NT2/D1 (cell line): Measurements from ENCODE around the gene SEC23IP.
A peak's percentile ranks its signal among the peaks of the same experiment; 100 is the strongest.
"Not testable (repeated sequence)": the region's sequence is repeated elsewhere in the genome, so short reads cannot be mapped to it uniquely, and the experiment has no call there.

ENCODE experiments used
- DNase-seq: peaks from one replicate; pipeline ENCODE4 v3.0.0-alpha.2; 2011; ENCODE audit warnings: low read depth, low spot score
- H3K27me3 ChIP-seq: 2 replicates; pipeline ENCODE4 v1.6.0; 2011; ENCODE audit warnings: mild to moderate bottlenecking; ENCODE audit not compliant: insufficient read length, insufficient read depth
- H3K36me3 ChIP-seq: 2 replicates; pipeline ENCODE4 v1.6.1; 2011; ENCODE audit warnings: mild to moderate bottlenecking, low read length, mixed read lengths; ENCODE audit not compliant: insufficient read depth, insufficient read length
- H3K4me1 ChIP-seq: 2 replicates; pipeline ENCODE4 v1.5.1; 2011; ENCODE audit not compliant: insufficient read depth, insufficient read length
- H3K4me3 ChIP-seq: 2 replicates; pipeline ENCODE4 v1.5.1; 2011; ENCODE audit warnings: low read depth; ENCODE audit not compliant: insufficient read length
- H3K9ac ChIP-seq: 2 replicates; pipeline ENCODE4 v1.6.0; 2011; ENCODE audit warnings: low read depth; ENCODE audit not compliant: insufficient read length
- H3K9me3 ChIP-seq: 2 replicates; pipeline ENCODE4 v1.5.1; 2011; ENCODE audit warnings: mild to moderate bottlenecking, low read length; ENCODE audit not compliant: insufficient read depth
- SUZ12 ChIP-seq: IDR thresholded peaks from 2 replicates; pipeline ENCODE4 v1.6.1; 2011; ENCODE audit not compliant: insufficient read length, insufficient read depth; ENCODE audit errors: extremely low read depth
- YY1 ChIP-seq: IDR thresholded peaks from 2 replicates; pipeline ENCODE4 v1.6.1; 2011; ENCODE audit not compliant: insufficient read length, insufficient read depth
- ZNF274 ChIP-seq: IDR thresholded peaks from 2 replicates; pipeline ENCODE4 v1.6.1; 2011; ENCODE audit warnings: mild to moderate bottlenecking, low read depth, low read length

The SEC23IP gene

GRCh38 chr10:119893074-119893473 lies 544 bp downstream of the SEC23IP start:
- H3K4me1 ChIP-seq = no peaks in the 10 kb centered on the region
- peaks cover 8% of the 10 kb centered on the region; the same call in 1 of the 2 replicates for H3K9me3 ChIP-seq
- no peaks in the 10 kb centered on the region for H3K27me3 ChIP-seq
- DNase-seq = no peak
- H3K9ac ChIP-seq = peak overlapping the region; percentile 98
- peaks cover 22% of the 10 kb centered on the region for H3K36me3 ChIP-seq
- peak overlapping the region; percentile 81 for H3K4me3 ChIP-seq
- TF ChIP-seq SUZ12 = no peak
- no peak for TF ChIP-seq ZNF274
- no peak for TF ChIP-seq YY1

- TF ChIP-seq SUZ12 (no peak), YY1 (no peak), ZNF274 (no peak)
- Histone ChIP-seq H3K9ac (peak overlapping the region; percentile 44), H3K36me3 (peaks cover 29% of the 10 kb centered on the region), H3K9me3 (peaks cover 8% of the 10 kb centered on the region; the same call in 1 of the 2 replicates), H3K4me3 (peak overlapping the region; percentile 17), H3K4me1 (no peaks in the 10 kb centered on the region), H3K27me3 (no peaks in the 10 kb centered on the region)
- no peak for DNase-seq
These were observed 1.4 kb downstream of the SEC23IP start for GRCh38 chr10:119893845-119894427.

- TF ChIP-seq YY1 (no peak), SUZ12 (no peak), ZNF274 (no peak)
- no peak for DNase-seq
- Histone ChIP-seq H3K4me3 (no peak overlapping the region), H3K4me1 (no peaks in the 10 kb centered on the region), H3K27me3 (no peaks in the 10 kb centered on the region), H3K9ac (no peak overlapping the region), H3K9me3 (no peaks in the 10 kb centered on the region), H3K36me3 (peaks cover 39% of the 10 kb centered on the region)
These were observed 3.6 kb downstream of the SEC23IP start for GRCh38 chr10:119896061-119896655.

GRCh38 chr10:119896937-119897770 lies 4.6 kb downstream of the SEC23IP start:
- no peaks in the 10 kb centered on the region for H3K4me1 ChIP-seq
- no peaks in the 10 kb centered on the region for H3K9me3 ChIP-seq
- DNase-seq = no peak
- H3K27me3 ChIP-seq = no peaks in the 10 kb centered on the region
- H3K9ac ChIP-seq = no peak overlapping the region
- peaks cover 42% of the 10 kb centered on the region for H3K36me3 ChIP-seq
- H3K4me3 ChIP-seq = no peak overlapping the region
- TF ChIP-seq YY1 = no peak
- TF ChIP-seq SUZ12 = no peak
- TF ChIP-seq ZNF274 = no peak

- no peak for DNase-seq
- TF ChIP-seq ZNF274 (no peak), SUZ12 (no peak), YY1 (no peak)
- Histone ChIP-seq H3K9me3 (no peaks in the 10 kb centered on the region), H3K4me3 (no peak overlapping the region), H3K9ac (no peak overlapping the region), H3K27me3 (no peaks in the 10 kb centered on the region), H3K4me1 (no peaks in the 10 kb centered on the region), H3K36me3 (peaks cover 51% of the 10 kb centered on the region)
These were observed 6.0 kb downstream of the SEC23IP start for GRCh38 chr10:119898577-119898976.

- no peak overlapping the region for H3K4me3 ChIP-seq
- no peaks in the 10 kb centered on the region for H3K27me3 ChIP-seq
- no peak overlapping the region for H3K9ac ChIP-seq
- no peaks in the 10 kb centered on the region for H3K9me3 ChIP-seq
- H3K36me3 ChIP-seq = peaks cover 71% of the 10 kb centered on the region
- TF ChIP-seq ZNF274 = no peak
- TF ChIP-seq SUZ12 = no peak
- no peak for TF ChIP-seq YY1
- H3K4me1 ChIP-seq = no peaks in the 10 kb centered on the region
- DNase-seq = no peak
These were observed 11.6 kb downstream of the SEC23IP start for GRCh38 chr10:119903946-119904666.

- H3K4me1 ChIP-seq, H3K9ac ChIP-seq, H3K9me3 ChIP-seq, DNase-seq, H3K4me3 ChIP-seq, H3K27me3 ChIP-seq: not testable (repeated sequence)
- H3K36me3 ChIP-seq = peaks cover 85% of the 10 kb centered on the region
These were observed 15.2 kb downstream of the SEC23IP start for GRCh38 chr10:119907695-119908094.
